Muscle layer of colon (tissue), 2 donors: ENCODE measurements around the gene MOB2.

Experiments used
- H3K27ac ChIP-seq: one replicate; pipeline ENCODE4 v1.7.0; 2013; ENCODE audit warnings: low read depth, mild to moderate bottlenecking, low read length, moderate library complexity
- H3K27me3 ChIP-seq, 2 donors: one replicate each; pipeline ENCODE4 v1.7.0; 2013; ENCODE audit warnings: low read length in 2 of 2, mild to moderate bottlenecking in 2 of 2; ENCODE audit not compliant: insufficient read depth in 2 of 2, control insufficient read depth in 1 of 2
- H3K36me3 ChIP-seq: one replicate; pipeline ENCODE4 v1.7.0; 2013; ENCODE audit warnings: mild to moderate bottlenecking, low read length; ENCODE audit not compliant: insufficient read depth
- H3K4me1 ChIP-seq: one replicate; pipeline ENCODE4 v1.7.0; 2013; ENCODE audit warnings: mild to moderate bottlenecking, low read length; ENCODE audit not compliant: insufficient read depth
- H3K4me3 ChIP-seq, 2 donors: one replicate each; pipeline ENCODE4 v1.7.0; 2013; ENCODE audit warnings: low read length in 2 of 2, low read depth in 1 of 2, mild to moderate bottlenecking in 1 of 2, moderate library complexity in 1 of 2
- H3K9ac ChIP-seq: one replicate; pipeline ENCODE4 v1.7.0; 2013; ENCODE audit warnings: low read length
- H3K9me3 ChIP-seq: one replicate; pipeline ENCODE4 v1.7.0; 2013; ENCODE audit warnings: mild to moderate bottlenecking, low read length
- donor health status: abdominal sarcoma.
- donor health status: Adenocarcinoma of cecum.

Gene MOB2

DNA sequence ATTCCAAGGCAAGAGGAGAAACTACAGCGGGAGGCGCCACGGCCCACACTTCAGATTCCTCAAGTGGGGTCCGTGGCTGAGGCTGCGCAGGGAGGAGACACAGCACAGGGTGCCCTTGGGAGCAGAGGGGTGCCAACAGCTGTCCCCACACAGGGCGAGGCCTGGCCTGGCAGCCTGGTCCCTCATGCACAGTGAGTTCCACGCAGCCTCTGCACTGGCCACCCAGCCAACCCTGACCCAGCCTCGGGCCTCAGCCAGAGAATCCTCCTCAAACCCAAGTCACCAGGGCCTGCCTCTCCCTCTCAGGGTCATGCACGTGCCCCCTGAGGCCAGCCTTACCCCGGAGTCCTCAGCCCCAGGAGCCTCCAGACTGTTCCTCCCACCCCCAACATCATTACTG is 22.4 kb upstream of the MOB2 start:
- H3K9ac ChIP-seq = no peak overlapping the region
- H3K36me3 ChIP-seq = no peaks in the 10 kb centered on the region
- no peaks in the 10 kb centered on the region for H3K27me3 ChIP-seq
- no peak overlapping the region for H3K4me3 ChIP-seq
- H3K9me3 ChIP-seq = no peaks in the 10 kb centered on the region
- H3K4me1 ChIP-seq = peaks cover 50% of the 10 kb centered on the region
- H3K27ac ChIP-seq = no peak overlapping the region

GRCh38 chr11:1508491-1508891 is 21.9 kb upstream of the MOB2 start:
- Histone ChIP-seq H3K4me3 (no peak overlapping the region), H3K36me3 (no peaks in the 10 kb centered on the region), H3K4me1 (peaks cover 50% of the 10 kb centered on the region), H3K9me3 (no peaks in the 10 kb centered on the region), H3K9ac (no peak overlapping the region), H3K27ac (no peak overlapping the region), H3K27me3 (no peaks in the 10 kb centered on the region)

DNA sequence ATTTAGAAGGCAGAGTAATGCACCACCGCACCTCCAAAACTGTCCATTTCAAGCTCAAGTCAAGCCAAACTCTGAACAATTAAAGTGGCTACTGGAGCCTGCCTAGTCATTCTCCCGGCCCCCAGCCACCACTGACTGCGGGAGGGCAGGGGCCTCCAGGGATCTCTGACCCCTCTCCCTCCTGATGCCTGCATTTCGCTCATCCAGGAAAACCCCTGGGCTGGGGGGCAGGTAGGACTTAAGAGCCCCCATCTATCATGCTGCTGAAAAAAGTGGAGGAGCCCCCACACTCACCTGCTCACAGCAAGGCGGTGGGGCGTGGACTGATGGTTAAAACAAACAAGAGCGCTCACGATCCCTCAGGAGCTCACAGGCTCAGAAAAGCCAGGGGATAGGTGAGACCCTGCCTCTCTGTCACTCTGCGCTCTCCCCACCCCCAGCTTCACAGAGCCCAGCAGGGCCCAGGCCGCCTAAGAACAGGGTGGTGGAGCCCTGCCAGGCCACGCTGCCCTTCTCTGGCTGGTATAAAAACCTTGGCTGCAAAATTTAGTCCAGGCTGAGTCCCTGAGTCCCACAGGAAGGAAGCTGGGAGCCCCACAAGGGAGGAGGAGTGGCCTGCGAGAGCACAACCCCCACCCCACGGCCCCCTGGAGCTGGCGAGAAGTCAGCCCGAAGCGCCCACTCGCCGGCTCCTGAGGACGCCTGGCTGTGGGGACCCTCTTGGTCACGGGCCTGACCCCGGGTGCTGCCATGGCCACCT is 21.0 kb upstream of the MOB2 start:
- Histone ChIP-seq H3K27ac (peak overlapping the region; percentile 19), H3K27me3 (no peaks in the 10 kb centered on the region), H3K4me3 (no peak overlapping the region), H3K36me3 (no peaks in the 10 kb centered on the region), H3K4me1 (peaks cover 56% of the 10 kb centered on the region), H3K9me3 (no peaks in the 10 kb centered on the region), H3K9ac (peak overlapping the region; percentile 21)

GRCh38 chr11:1506981-1507380 is 20.4 kb upstream of the MOB2 start:
- Histone ChIP-seq H3K4me3 (no peak overlapping the region), H3K36me3 (no peaks in the 10 kb centered on the region), H3K9ac (no peak overlapping the region), H3K9me3 (no peaks in the 10 kb centered on the region), H3K27ac (no peak overlapping the region), H3K4me1 (peaks cover 62% of the 10 kb centered on the region), H3K27me3 (no peaks in the 10 kb centered on the region)

DNA sequence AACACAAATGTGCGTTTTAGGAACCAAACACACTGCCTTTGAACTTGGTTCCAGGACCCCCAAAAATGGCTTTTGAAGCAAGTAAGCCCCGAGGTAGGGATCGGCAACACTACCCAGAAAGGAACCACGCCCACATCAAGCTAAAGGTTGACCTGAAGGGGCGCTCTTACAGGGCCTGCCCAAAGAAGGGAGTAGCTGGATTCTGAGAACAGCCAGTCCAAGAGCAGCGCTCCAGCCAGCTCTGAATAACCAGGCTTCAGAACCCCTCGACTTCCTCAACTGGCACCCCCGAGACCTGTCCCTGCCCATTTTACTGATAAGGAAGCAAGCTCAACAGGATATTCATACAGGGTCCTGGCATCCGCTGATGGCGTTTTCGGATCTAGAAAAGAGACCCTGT is 18.9 kb upstream of the MOB2 start:
- no peak overlapping the region for H3K9ac ChIP-seq
- no peak overlapping the region for H3K4me3 ChIP-seq
- H3K27ac ChIP-seq = no peak overlapping the region
- H3K27me3 ChIP-seq = no peaks in the 10 kb centered on the region
- H3K4me1 ChIP-seq = peaks cover 64% of the 10 kb centered on the region
- no peaks in the 10 kb centered on the region for H3K36me3 ChIP-seq
- H3K9me3 ChIP-seq = no peaks in the 10 kb centered on the region

GRCh38 chr11:1504581-1505290 is 18.2 kb upstream of the MOB2 start:
- no peak overlapping the region for H3K4me3 ChIP-seq
- peaks cover 62% of the 10 kb centered on the region for H3K4me1 ChIP-seq
- no peaks in the 10 kb centered on the region for H3K9me3 ChIP-seq
- H3K36me3 ChIP-seq = no peaks in the 10 kb centered on the region
- H3K27me3 ChIP-seq = no peaks in the 10 kb centered on the region
- H3K27ac ChIP-seq = peak overlapping the region; percentile 61
- no peak overlapping the region for H3K9ac ChIP-seq

GRCh38 chr11:1504138-1504537 is 17.6 kb upstream of the MOB2 start:
- Histone ChIP-seq H3K27ac (peak overlapping the region; percentile 61), H3K9me3 (no peaks in the 10 kb centered on the region), H3K4me3 (no peak overlapping the region), H3K27me3 (no peaks in the 10 kb centered on the region), H3K36me3 (no peaks in the 10 kb centered on the region), H3K4me1 (peaks cover 56% of the 10 kb centered on the region), H3K9ac (no peak overlapping the region)

GRCh38 chr11:1503708-1504104 is 17.1 kb upstream of the MOB2 start:
- no peaks in the 10 kb centered on the region for H3K27me3 ChIP-seq
- no peak overlapping the region for H3K4me3 ChIP-seq
- peak overlapping the region; percentile 61 for H3K27ac ChIP-seq
- H3K9me3 ChIP-seq = no peaks in the 10 kb centered on the region
- no peak overlapping the region for H3K9ac ChIP-seq
- peaks cover 52% of the 10 kb centered on the region for H3K4me1 ChIP-seq
- no peaks in the 10 kb centered on the region for H3K36me3 ChIP-seq

GRCh38 chr11:1502954-1503707 is 16.6 kb upstream of the MOB2 start:
- H3K27me3 ChIP-seq = no peaks in the 10 kb centered on the region
- no peak overlapping the region for H3K9ac ChIP-seq
- peak overlapping the region in 1 of 2 donors; percentile 23 for H3K4me3 ChIP-seq
- peaks cover 48% of the 10 kb centered on the region for H3K4me1 ChIP-seq
- H3K36me3 ChIP-seq = no peaks in the 10 kb centered on the region
- H3K9me3 ChIP-seq = no peaks in the 10 kb centered on the region
- H3K27ac ChIP-seq = peak overlapping the region; percentile 61

DNA sequence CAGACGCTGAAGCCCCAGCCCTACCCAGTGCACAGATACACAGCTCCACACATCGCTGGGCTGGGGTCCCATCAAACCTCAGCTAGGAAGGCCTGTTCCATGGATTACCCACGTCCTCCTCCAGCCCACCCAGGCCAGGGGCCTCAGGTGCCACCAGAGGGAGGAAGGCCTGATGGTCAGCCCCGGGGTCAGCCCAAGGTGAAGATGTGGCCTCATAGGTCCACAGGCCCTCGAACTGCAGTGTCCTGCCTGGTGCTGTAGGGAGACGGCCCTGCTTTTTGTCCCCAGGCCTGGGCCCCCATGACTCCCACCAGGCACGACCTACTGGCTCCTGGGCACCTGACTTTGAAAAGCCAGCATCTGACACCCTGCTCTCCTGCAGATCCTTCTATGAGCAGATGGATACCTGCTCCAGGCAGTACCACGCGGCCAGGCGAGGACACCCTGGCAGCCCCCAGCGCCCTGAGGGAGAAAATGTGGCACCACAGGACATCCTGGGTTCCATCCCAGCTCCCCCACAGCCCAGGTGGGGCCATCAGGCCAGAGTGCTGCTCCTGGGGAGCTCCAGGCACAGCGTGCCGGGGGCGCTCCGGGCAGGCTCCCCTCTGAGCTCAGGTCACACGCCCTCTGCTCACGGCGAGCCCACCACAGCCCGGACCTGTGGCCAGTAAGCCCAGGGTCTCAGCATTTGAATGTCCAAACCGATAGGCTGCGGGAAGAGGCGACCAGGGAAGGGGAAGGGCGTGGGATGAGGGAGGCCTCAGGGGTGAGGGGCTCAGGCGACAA is 15.8 kb upstream of the MOB2 start:
- H3K4me3 ChIP-seq = peak overlapping the region in 1 of 2 donors; percentile 23
- no peak overlapping the region for H3K9ac ChIP-seq
- H3K27me3 ChIP-seq = no peaks in the 10 kb centered on the region
- H3K9me3 ChIP-seq = no peaks in the 10 kb centered on the region
- peak overlapping the region; percentile 10 for H3K27ac ChIP-seq
- no peaks in the 10 kb centered on the region for H3K36me3 ChIP-seq
- H3K4me1 ChIP-seq = peaks cover 40% of the 10 kb centered on the region
